Naive B cell (primary cell): ENCODE data around the gene PHC1. TPM values are rescaled to one million over a fixed set of nuclear protein-coding genes. Genes with fewer than 3 reads are reported as not detected.
A peak's percentile ranks its signal among the peaks of the same experiment; 100 is the strongest.
"Not testable (repeated sequence)": the region's sequence is repeated elsewhere in the genome, so short reads cannot be mapped to it uniquely, and the experiment has no call there.

ENCODE experiments used
- ATAC-seq, 2 donors: fragments of 150-1000 bp; cut with Tn5 transposase; 2 replicates each; pipeline ENCODE4 v1.10.0; 2021; ENCODE audit warnings: low read depth in 2 of 2, mild to moderate bottlenecking in 2 of 2, moderate library complexity in 2 of 2
- DNase-seq: peaks from one replicate; pipeline ENCODE4 v3.0.0; 2022
- H3K27ac Mint-ChIP-seq, 6 donors: one replicate each; pipeline ENCODE4 v1.8.0; 2020 to 2022; ENCODE audit warnings: mild to moderate bottlenecking in 6 of 6, mixed read lengths in 6 of 6, moderate library complexity in 5 of 6, inconsistent platforms in 2 of 6
- H3K27me3 Mint-ChIP-seq, 3 donors: one replicate each; pipeline ENCODE4 v1.8.0; 2021 to 2022; ENCODE audit warnings: mixed read lengths in 3 of 3, mild to moderate bottlenecking in 1 of 3
- H3K36me3 Mint-ChIP-seq, 2 donors: one replicate each; pipeline ENCODE4 v1.8.0; 2020 to 2022; ENCODE audit warnings: mixed read lengths in 2 of 2, inconsistent platforms in 1 of 2, mild to moderate bottlenecking in 1 of 2
- H3K4me1 Mint-ChIP-seq, 3 donors: one replicate each; pipeline ENCODE4 v1.8.0; 2020 to 2022; ENCODE audit warnings: mixed read lengths in 3 of 3, inconsistent platforms in 1 of 3, mild to moderate bottlenecking in 1 of 3, moderate library complexity in 1 of 3
- H3K4me3 Mint-ChIP-seq, 8 donors: one replicate each; pipeline ENCODE4 v1.8.0; 2020 to 2022; ENCODE audit warnings: mild to moderate bottlenecking in 8 of 8, mixed read lengths in 8 of 8, moderate library complexity in 8 of 8, inconsistent platforms in 2 of 8
- H3K9me3 Mint-ChIP-seq, 7 donors: one replicate each; pipeline ENCODE4 v1.8.0; 2020 to 2022; ENCODE audit warnings: mixed read lengths in 7 of 7, mild to moderate bottlenecking in 5 of 7, inconsistent platforms in 2 of 7, moderate library complexity in 1 of 7
- polyA plus RNA-seq, 6 donors: library from polyadenylated mRNA; unstranded; fragments of 300-500 nt; fragmentation: Illumina TruSeq; gene quantifications; one replicate each; pipeline ENCODE4 v1.2.3, GENCODE V29; 2021; ENCODE audit warnings: low read depth in 6 of 6

The PHC1 gene
- polyA plus RNA-seq, 6 donors from 2014 or later = 14.9 to 31.0 (median 18.8) TPM

DNA sequence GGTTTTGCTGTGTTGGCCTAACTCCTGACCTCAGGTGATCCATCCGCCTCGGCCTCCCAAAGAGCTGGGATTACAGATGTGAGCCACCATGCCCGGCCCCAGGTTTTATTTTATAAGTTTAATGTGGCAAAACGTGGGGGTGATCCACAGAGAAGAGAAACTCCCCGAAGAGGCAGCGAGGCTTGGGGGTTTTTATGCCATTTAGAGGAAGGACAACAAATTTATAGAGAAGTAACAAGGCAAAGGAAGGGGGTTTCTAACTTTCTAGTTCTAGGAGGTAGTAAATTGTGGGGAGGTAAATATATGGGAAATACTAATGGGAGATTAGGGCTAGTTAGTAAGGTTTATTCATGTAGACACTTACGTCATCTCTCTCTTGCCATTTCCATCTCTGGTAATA is 17.2 kb upstream of the PHC1 start:
- Mint-ChIP-seq H3K27me3 (peaks cover 0 to 14% (median 4%) of the 10 kb centered on the region in 3 donors), H3K27ac (peak overlapping the region in 1 of 6 donors; percentile 47), H3K9me3 (peaks cover 0 to 14% (median 5%) of the 10 kb centered on the region in 7 donors), H3K4me3 (no peak overlapping the region), H3K36me3 (no peaks in the 10 kb centered on the region), H3K4me1 (peaks cover 5 to 8% (median 7%) of the 10 kb centered on the region in 3 donors)
- DNase-seq (no peak), ATAC-seq (no peak)

DNA sequence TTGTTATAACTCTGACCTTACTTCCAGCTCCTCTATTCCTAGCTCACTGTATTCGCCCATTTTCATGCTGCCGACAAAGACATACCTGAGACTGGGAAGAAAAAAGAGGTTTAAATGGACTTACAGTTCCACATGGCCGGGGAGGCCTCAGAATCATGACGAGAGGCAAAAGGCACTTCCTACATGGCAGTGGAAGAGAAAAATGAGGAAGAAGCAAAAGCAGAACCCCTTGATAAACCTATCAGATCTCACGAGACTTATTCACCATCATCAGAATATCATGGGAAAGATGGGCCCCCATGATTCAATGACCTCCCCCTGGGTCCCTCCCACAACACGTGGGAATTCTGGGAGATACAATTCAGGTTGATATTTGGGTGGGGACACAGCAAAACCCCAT is 14.5 kb upstream of the PHC1 start:
- Mint-ChIP-seq H3K9me3 (peaks cover 11 to 22% (median 15%) of the 10 kb centered on the region in 7 donors), H3K27me3 (peaks cover 0 to 14% (median 4%) of the 10 kb centered on the region in 3 donors), H3K4me3 (no peak overlapping the region), H3K27ac (peak overlapping the region in 2 of 6 donors; percentile 79 to 86), H3K36me3 (peaks cover 9 to 16% of the 10 kb centered on the region in 2 donors), H3K4me1 (peaks cover 24 to 32% (median 32%) of the 10 kb centered on the region in 3 donors)
- ATAC-seq (no peak), DNase-seq (no peak)

DNA sequence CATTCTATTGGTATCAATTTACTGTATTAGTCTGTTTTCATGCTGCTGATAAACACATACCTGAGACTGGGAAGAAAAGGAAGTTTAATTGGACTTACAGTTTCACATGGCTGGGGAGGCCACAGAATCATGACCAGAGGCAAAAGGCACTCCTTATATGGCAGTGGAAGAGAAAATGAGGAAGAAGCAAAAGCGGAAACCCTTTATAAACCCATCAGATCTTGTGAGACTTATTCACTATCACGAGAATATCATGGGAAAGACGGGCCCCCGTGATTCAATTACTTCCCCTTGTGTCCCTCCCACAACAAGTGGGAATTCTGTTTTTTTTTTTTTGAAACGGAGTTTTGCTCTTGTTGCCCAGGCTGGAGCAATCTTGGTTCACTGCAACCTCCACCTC is 11.6 kb upstream of the PHC1 start:
- ATAC-seq (peak; percentile 92 to 94), DNase-seq (peak; percentile 68)
- not testable (repeated sequence) for H3K27me3 Mint-ChIP-seq
- Mint-ChIP-seq H3K27ac (peak overlapping the region; percentile 74 to 97 (median 90)), H3K9me3 (peaks cover 11 to 22% (median 15%) of the 10 kb centered on the region in 7 donors), H3K36me3 (peaks cover 9 to 16% of the 10 kb centered on the region in 2 donors), H3K4me1 (peaks cover 31 to 52% (median 41%) of the 10 kb centered on the region in 3 donors), H3K4me3 (peak overlapping the region; percentile 43 to 82 (median 58))

DNA sequence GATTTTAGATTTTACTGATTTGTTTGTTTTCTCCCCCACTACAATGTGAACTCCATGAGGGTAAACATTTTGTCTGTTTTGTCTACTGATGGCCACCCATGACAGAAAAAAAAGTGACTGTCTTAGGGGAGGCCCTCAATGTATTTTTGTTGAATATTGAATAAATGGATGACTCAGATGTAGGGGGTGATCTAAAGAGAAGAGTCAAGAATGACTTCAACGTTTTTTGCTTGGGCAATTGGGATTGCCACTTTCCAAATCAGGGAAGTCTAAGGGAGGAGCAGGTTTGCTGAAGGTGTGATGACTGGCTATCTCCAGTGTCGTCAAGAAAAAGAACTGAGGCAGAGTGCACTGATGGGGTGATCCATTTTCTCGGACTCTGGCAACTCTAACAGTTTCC is 10.7 kb upstream of the PHC1 start:
- peak overlapping the region in 6 of 8 donors; percentile 13 to 71 (median 55) for H3K4me3 Mint-ChIP-seq
- DNase-seq = no peak
- H3K9me3 Mint-ChIP-seq = peaks cover 11 to 22% (median 15%) of the 10 kb centered on the region in 7 donors
- H3K4me1 Mint-ChIP-seq = peaks cover 31 to 53% (median 41%) of the 10 kb centered on the region in 3 donors
- peak overlapping the region; percentile 72 to 97 (median 84) for H3K27ac Mint-ChIP-seq
- ATAC-seq = no peak
- peaks cover 0 to 4% (median 4%) of the 10 kb centered on the region in 3 donors for H3K27me3 Mint-ChIP-seq
- H3K36me3 Mint-ChIP-seq = peaks cover 9 to 16% of the 10 kb centered on the region in 2 donors

DNA sequence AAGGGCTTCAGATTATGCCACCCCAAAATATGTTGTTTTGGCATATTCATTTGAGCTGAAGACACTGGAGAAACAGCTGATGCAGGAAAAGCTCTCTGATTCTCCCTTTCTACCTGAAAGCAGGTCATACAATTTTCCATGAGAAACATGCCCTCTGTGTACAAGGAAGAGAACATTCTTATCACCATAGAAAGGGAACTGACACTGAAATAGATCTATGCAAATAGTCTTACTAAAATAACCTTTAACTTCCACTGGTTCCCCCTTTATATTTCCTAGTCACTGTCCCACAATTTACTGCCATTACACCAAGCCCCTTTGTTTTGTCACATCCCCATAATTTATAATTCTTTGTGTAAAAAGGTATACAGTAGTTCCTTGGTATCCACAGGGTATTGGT is 9.6 kb upstream of the PHC1 start:
- H3K27ac Mint-ChIP-seq = peak overlapping the region in 2 of 6 donors; percentile 8 to 65
- H3K27me3 Mint-ChIP-seq = no peaks in the 10 kb centered on the region
- H3K4me1 Mint-ChIP-seq = peaks cover 30 to 53% (median 41%) of the 10 kb centered on the region in 3 donors
- ATAC-seq = no peak
- H3K9me3 Mint-ChIP-seq = peaks cover 11 to 22% (median 14%) of the 10 kb centered on the region in 7 donors
- DNase-seq = no peak
- peak overlapping the region in 6 of 8 donors; percentile 9 to 69 (median 51) for H3K4me3 Mint-ChIP-seq
- peaks cover 9 to 16% of the 10 kb centered on the region in 2 donors for H3K36me3 Mint-ChIP-seq

DNA sequence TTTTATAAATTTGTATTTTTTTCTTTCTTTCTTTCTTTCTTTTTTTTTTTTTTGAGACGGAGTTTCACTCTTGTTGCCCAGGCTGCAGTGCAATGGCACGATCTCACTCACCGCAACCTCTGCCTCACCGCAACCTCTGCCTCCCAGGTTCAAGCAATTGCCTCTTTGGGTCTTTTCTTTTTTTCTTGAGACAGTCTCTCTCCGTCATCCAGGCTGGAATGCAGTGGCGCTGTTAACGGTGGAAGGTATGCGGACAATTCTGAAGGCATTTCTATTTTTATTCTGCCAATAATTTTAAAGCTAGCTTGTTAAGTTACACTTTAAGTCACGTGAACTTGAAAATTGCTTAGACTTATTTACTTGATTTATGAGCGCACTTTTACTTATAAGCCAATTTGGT is 8.8 kb upstream of the PHC1 start:
- DNase-seq (no peak), ATAC-seq (no peak)
- H3K27ac Mint-ChIP-seq = no peak overlapping the region
- H3K27me3 Mint-ChIP-seq = no peaks in the 10 kb centered on the region
- H3K4me3 Mint-ChIP-seq = peak overlapping the region in 2 of 8 donors; percentile 41 to 69
- peaks cover 9 to 16% of the 10 kb centered on the region in 2 donors for H3K36me3 Mint-ChIP-seq
- H3K4me1 Mint-ChIP-seq = peaks cover 25 to 47% (median 33%) of the 10 kb centered on the region in 3 donors
- peaks cover 7 to 19% (median 12%) of the 10 kb centered on the region in 7 donors for H3K9me3 Mint-ChIP-seq

DNA sequence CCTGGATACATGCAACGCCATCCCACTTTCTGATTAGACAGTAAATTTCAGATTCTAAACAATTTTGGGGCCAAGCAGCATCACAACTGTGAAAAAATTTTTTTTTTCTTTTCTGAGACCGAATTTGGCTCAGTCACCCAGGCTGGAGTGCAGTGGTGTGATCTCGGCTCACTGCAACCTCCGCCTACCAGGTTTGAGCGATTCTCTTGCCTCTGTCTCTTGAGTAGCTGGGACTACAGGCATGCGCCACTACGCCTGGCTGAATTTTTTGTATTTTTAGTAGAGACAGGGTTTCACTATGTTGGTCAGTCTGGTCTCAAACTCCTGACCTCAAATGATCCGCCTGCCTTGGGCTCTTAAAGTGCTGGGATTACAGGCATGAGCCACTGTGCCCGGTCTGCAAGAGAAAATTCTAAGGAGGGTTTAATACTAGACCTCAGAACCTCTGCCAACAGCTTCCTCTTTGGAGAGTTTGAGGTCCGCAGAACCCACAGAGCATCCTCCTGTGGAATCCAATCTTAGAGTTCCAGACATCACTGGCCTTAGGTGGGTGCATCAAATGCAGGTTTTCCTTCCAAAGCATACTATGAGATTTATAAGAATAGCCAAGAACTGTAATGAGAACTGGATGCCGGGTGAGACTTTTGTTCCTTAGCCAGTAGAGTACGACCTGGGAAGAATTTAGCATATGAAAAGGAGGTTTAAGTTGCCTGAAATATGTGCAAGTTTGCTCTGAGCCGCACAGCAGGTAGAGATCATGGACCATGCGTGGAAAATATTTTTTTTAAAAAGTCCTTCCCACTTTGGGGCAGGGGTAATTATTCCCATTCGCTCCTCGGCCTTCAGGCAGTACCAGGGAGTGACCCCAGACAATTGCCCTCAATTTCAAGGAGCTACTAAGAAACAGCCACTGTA is 7.8 kb upstream of the PHC1 start:
- H3K4me3 Mint-ChIP-seq = peak overlapping the region in 1 of 8 donors; percentile 43
- DNase-seq (no peak), ATAC-seq (no peak)
- H3K36me3 Mint-ChIP-seq = peaks cover 9 to 16% of the 10 kb centered on the region in 2 donors
- H3K27ac Mint-ChIP-seq = peak overlapping the region in 1 of 6 donors; percentile 48
- peaks cover 28 to 49% (median 33%) of the 10 kb centered on the region in 3 donors for H3K4me1 Mint-ChIP-seq
- peaks cover 7 to 19% (median 11%) of the 10 kb centered on the region in 7 donors for H3K9me3 Mint-ChIP-seq
- no peaks in the 10 kb centered on the region for H3K27me3 Mint-ChIP-seq

DNA sequence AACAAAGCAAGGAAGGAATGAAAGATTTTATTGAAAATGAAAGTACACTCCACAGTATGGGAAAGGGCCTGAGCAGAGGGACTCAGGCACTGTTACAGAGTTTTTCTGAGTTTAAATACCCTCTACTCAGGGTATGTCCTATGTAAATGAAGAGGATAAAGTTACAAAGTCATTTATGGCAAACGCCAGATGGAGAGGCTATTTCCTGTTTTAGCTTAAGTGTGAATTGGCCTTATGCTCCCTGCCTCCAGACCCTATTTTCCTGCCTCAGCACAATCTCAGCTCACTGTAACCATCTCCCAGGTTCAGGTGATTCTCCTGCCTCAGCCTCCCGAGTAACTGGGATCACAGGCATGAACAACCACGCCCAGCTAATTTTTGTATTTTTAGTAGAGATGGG is 6.8 kb upstream of the PHC1 start:
- H3K9me3 Mint-ChIP-seq = peaks cover 4 to 11% (median 7%) of the 10 kb centered on the region in 7 donors
- peaks cover 29 to 48% (median 29%) of the 10 kb centered on the region in 3 donors for H3K4me1 Mint-ChIP-seq
- ATAC-seq = no peak
- no peak overlapping the region for H3K27ac Mint-ChIP-seq
- no peak for DNase-seq
- peaks cover 7 to 12% of the 10 kb centered on the region in 2 donors for H3K36me3 Mint-ChIP-seq
- no peaks in the 10 kb centered on the region for H3K27me3 Mint-ChIP-seq
- H3K4me3 Mint-ChIP-seq = no peak overlapping the region

DNA sequence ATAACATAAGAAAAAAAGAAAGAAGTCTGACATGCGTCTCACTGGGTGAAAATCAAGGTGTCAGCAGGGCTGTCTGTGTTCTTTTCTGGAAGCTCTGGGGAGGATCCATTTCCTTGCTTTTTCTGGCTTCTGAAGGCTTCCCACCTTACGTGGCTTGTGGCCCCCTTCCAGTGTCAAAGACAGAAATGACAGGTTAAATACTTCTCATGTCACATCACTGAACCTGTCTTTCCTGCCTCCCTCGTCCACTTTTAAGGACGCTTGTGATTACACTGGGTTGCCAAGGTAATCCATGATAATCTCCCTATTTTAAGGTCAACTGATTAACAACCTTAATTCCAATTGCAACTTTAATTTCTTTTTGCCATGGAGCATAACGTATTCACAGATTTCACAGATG is 4.6 kb upstream of the PHC1 start:
- Mint-ChIP-seq H3K36me3 (no peaks in the 10 kb centered on the region), H3K4me1 (peaks cover 24 to 38% (median 26%) of the 10 kb centered on the region in 3 donors), H3K4me3 (no peak overlapping the region), H3K27ac (no peak overlapping the region), H3K27me3 (no peaks in the 10 kb centered on the region), H3K9me3 (no peaks in the 10 kb centered on the region)
- no peak for DNase-seq
- no peak for ATAC-seq

DNA sequence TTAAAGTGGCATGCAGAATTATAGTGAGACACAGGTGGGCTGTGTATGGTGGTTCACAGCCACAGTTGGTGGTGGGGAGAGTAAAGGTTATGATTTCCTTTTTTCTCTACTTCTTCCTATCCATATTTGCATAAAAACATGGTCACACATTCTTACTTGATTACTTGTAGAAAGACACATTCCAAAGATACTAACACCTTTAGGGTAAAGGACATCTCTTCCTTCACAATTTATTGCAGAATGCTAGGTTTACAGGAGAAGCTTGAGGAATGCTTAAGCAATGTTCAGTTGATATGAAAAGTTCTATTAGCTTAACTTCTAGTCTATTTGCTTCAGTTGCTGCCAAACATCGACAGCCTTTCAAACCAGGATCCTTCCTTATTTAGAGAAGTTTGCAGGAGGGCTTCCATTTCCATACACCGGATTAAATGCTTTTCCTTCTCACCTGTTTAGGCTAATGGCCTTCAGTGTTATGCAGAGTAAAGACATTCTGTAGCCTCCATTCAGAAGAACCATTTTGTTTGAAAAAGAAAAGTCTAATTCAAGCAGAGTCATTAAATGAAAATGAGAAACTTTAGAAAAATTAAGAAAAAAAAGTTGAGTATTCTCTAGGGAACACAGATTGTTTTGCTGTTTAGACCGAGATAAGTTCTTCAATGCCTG is 2.6 kb upstream of the PHC1 start:
- H3K27me3 Mint-ChIP-seq = no peaks in the 10 kb centered on the region
- DNase-seq (no peak), ATAC-seq (no peak)
- H3K27ac Mint-ChIP-seq = peak overlapping the region in 1 of 6 donors; percentile 25
- no peaks in the 10 kb centered on the region for H3K36me3 Mint-ChIP-seq
- peak overlapping the region in 1 of 8 donors; percentile 88 for H3K4me3 Mint-ChIP-seq
- no peaks in the 10 kb centered on the region for H3K9me3 Mint-ChIP-seq
- H3K4me1 Mint-ChIP-seq = peaks cover 13 to 20% (median 20%) of the 10 kb centered on the region in 3 donors

DNA sequence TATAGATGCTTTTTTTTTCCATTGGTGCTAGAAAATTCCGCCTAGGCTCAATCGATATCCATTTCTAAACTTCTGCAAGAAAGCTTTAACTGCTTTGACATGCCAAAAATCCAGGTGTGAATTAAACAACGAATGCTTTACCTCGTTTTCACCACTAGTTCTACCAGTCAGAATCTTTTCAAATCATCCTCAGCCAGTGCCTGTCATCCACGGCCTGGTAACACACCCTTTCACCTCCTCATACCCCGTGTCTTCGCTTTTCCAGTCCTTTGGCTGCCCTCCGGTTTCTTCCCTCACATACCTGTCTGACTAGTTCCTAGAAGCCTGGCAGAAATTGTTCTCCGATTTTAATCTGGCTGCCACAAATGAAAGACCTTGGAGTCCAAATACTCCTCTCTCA is 1.4 kb upstream of the PHC1 start:
- Mint-ChIP-seq H3K27me3 (no peaks in the 10 kb centered on the region), H3K4me3 (peak overlapping the region in 7 of 8 donors; percentile 49 to 94 (median 92)), H3K9me3 (no peaks in the 10 kb centered on the region), H3K4me1 (peaks cover 13 to 19% (median 16%) of the 10 kb centered on the region in 3 donors), H3K27ac (peak overlapping the region in 5 of 6 donors; percentile 9 to 98 (median 91)), H3K36me3 (no peaks in the 10 kb centered on the region)
- DNase-seq (no peak), ATAC-seq (peak; percentile 21 to 27)

DNA sequence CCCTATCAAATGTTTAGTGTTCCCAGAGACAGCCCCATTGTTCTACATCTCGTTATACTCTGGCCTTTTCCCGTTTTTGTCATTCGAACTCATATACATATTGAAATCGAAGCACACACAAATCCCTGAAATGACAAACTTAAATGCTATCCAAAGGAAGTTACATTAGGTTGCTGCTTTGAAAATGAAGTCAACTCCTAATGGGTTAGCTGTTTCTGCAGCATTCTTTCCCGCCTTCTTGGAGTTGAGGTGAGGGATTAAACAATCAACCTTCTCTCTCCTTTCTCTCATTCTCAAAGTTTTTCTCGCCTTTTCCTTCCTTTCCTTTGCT is 642 bp upstream of the PHC1 start:
- H3K27me3 Mint-ChIP-seq = no peaks in the 10 kb centered on the region
- H3K27ac Mint-ChIP-seq = peak overlapping the region in 5 of 6 donors; percentile 90 to 98 (median 97)
- H3K4me1 Mint-ChIP-seq = peaks cover 13 to 19% (median 16%) of the 10 kb centered on the region in 3 donors
- H3K36me3 Mint-ChIP-seq = no peaks in the 10 kb centered on the region
- no peaks in the 10 kb centered on the region for H3K9me3 Mint-ChIP-seq
- ATAC-seq (no peak), DNase-seq (no peak)
- H3K4me3 Mint-ChIP-seq = peak overlapping the region; percentile 85 to 97 (median 92)

DNA sequence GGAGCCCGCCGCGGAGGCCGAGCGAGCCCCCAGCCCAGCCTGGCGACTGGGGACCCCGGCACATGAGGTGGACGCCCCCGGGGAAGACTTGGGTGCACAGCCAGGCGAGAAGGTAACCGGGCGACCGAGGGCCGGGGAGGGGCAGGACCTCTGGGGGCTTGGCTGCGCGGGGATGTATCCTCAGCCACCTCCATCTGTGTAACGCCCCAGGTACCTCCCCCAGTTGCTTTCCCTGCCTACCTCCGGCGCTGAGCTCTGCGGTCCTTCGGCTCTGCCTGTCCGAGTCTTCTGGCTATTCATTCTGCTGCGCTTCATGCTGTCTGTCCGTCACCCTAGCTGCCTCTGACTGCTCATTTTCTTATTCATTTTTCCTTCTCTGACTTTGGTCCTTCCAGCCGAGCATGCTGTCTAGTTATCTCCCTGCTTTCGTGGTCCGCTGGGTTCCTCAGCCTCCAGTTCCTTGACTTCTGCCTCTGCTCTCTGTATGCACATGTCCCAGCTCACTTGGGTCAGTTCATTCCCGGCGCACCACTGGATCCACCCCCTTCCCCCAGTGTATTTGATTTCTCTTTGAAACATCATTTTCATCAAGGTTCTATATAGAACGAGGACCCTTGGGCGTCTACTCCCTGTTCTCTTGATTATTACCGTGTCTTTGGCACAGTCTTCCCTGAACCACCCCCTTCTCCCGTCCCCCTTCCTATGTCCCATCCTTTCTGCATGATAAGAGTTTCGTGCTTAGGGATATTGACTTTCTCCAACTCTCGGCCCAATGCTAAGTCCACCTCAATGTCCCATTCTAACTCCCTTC is 612 bp downstream of the PHC1 start:
- no peaks in the 10 kb centered on the region for H3K27me3 Mint-ChIP-seq
- H3K4me1 Mint-ChIP-seq = peaks cover 13 to 19% (median 16%) of the 10 kb centered on the region in 3 donors
- ATAC-seq = peak; percentile 72 to 77
- peak; percentile 59 for DNase-seq
- no peaks in the 10 kb centered on the region for H3K9me3 Mint-ChIP-seq
- H3K4me3 Mint-ChIP-seq = no peak overlapping the region
- no peak overlapping the region for H3K27ac Mint-ChIP-seq
- no peaks in the 10 kb centered on the region for H3K36me3 Mint-ChIP-seq
